ENCODE results near the gene LDAF1.

DNA sequence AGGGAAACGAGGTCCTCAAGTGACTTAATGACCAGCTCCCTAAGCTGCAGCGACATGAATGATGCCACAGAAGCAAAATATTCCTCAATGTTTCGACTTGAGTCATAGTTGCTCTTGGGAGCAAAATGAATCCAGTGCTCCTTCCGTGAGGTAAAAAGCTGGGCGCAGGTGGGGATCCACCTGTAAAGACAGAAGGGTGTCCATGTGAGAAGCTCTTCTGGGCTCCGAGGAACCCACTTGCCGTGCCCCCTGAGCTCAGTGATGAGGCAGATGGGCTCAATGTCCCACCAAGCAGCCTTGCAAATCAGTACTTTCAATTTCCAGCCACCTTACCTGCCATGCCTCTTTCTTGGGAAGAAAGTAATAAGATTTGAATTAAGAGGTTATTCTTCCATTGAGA lies 33.3 kb upstream of the LDAF1 start:
- TF ChIP-seq RNF2 (IDR thresholded peaks at IDR 0.05; ENCODE audit: borderline replicate concordance, low read depth, low read length, missing control alignments, poor library complexity, severe bottlenecking) (no peak), TAF7 (optimal IDR thresholded peaks at IDR 0.05; ENCODE audit: borderline replicate concordance, low read depth, low read length) (no peak), POLR2A (IDR thresholded peaks at IDR 0.05; ENCODE audit: control extremely low read depth in 1 of 2, low read depth in 2 of 2, low read length in 2 of 2) (no peak), RAD21 (IDR thresholded peaks at IDR 0.05 in 1 of 2, conservative IDR thresholded peaks at IDR 0.05 in 1 of 2; ENCODE audit: low read depth in 2 of 2, low read length in 2 of 2) (no peak), GABPA (IDR thresholded peaks at IDR 0.05; ENCODE audit: borderline replicate concordance, insufficient read depth, low read length) (no peak), CHD1 (IDR thresholded peaks at IDR 0.05; ENCODE audit: low read depth, low read length) (no peak), EZH2 (IDR thresholded peaks at IDR 0.05; ENCODE audit: low read depth, low read length, severe bottlenecking) (no peak), EP300 (IDR thresholded peaks at IDR 0.05; ENCODE audit: borderline replicate concordance in 1 of 2, low read depth in 2 of 2, low read length in 2 of 2) (no peak), CREB1 (IDR thresholded peaks at IDR 0.05) (no peak), HDAC6 (IDR thresholded peaks at IDR 0.05; ENCODE audit: low read depth, low read length) (no peak)
- TF ChIP-seq, protein P1, sequence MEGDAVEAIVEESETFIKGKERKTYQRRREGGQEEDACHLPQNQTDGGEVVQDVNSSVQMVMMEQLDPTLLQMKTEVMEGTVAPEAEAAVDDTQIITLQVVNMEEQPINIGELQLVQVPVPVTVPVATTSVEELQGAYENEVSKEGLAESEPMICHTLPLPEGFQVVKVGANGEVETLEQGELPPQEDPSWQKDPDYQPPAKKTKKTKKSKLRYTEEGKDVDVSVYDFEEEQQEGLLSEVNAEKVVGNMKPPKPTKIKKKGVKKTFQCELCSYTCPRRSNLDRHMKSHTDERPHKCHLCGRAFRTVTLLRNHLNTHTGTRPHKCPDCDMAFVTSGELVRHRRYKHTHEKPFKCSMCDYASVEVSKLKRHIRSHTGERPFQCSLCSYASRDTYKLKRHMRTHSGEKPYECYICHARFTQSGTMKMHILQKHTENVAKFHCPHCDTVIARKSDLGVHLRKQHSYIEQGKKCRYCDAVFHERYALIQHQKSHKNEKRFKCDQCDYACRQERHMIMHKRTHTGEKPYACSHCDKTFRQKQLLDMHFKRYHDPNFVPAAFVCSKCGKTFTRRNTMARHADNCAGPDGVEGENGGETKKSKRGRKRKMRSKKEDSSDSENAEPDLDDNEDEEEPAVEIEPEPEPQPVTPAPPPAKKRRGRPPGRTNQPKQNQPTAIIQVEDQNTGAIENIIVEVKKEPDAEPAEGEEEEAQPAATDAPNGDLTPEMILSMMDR (IDR thresholded peaks at IDR 0.05; ENCODE audit: control extremely low read depth in 1 of 3, insufficient read depth in 1 of 3, low read depth in 1 of 3, low read length in 3 of 3) = no peak
- TF ChIP-seq, protein P2, sequence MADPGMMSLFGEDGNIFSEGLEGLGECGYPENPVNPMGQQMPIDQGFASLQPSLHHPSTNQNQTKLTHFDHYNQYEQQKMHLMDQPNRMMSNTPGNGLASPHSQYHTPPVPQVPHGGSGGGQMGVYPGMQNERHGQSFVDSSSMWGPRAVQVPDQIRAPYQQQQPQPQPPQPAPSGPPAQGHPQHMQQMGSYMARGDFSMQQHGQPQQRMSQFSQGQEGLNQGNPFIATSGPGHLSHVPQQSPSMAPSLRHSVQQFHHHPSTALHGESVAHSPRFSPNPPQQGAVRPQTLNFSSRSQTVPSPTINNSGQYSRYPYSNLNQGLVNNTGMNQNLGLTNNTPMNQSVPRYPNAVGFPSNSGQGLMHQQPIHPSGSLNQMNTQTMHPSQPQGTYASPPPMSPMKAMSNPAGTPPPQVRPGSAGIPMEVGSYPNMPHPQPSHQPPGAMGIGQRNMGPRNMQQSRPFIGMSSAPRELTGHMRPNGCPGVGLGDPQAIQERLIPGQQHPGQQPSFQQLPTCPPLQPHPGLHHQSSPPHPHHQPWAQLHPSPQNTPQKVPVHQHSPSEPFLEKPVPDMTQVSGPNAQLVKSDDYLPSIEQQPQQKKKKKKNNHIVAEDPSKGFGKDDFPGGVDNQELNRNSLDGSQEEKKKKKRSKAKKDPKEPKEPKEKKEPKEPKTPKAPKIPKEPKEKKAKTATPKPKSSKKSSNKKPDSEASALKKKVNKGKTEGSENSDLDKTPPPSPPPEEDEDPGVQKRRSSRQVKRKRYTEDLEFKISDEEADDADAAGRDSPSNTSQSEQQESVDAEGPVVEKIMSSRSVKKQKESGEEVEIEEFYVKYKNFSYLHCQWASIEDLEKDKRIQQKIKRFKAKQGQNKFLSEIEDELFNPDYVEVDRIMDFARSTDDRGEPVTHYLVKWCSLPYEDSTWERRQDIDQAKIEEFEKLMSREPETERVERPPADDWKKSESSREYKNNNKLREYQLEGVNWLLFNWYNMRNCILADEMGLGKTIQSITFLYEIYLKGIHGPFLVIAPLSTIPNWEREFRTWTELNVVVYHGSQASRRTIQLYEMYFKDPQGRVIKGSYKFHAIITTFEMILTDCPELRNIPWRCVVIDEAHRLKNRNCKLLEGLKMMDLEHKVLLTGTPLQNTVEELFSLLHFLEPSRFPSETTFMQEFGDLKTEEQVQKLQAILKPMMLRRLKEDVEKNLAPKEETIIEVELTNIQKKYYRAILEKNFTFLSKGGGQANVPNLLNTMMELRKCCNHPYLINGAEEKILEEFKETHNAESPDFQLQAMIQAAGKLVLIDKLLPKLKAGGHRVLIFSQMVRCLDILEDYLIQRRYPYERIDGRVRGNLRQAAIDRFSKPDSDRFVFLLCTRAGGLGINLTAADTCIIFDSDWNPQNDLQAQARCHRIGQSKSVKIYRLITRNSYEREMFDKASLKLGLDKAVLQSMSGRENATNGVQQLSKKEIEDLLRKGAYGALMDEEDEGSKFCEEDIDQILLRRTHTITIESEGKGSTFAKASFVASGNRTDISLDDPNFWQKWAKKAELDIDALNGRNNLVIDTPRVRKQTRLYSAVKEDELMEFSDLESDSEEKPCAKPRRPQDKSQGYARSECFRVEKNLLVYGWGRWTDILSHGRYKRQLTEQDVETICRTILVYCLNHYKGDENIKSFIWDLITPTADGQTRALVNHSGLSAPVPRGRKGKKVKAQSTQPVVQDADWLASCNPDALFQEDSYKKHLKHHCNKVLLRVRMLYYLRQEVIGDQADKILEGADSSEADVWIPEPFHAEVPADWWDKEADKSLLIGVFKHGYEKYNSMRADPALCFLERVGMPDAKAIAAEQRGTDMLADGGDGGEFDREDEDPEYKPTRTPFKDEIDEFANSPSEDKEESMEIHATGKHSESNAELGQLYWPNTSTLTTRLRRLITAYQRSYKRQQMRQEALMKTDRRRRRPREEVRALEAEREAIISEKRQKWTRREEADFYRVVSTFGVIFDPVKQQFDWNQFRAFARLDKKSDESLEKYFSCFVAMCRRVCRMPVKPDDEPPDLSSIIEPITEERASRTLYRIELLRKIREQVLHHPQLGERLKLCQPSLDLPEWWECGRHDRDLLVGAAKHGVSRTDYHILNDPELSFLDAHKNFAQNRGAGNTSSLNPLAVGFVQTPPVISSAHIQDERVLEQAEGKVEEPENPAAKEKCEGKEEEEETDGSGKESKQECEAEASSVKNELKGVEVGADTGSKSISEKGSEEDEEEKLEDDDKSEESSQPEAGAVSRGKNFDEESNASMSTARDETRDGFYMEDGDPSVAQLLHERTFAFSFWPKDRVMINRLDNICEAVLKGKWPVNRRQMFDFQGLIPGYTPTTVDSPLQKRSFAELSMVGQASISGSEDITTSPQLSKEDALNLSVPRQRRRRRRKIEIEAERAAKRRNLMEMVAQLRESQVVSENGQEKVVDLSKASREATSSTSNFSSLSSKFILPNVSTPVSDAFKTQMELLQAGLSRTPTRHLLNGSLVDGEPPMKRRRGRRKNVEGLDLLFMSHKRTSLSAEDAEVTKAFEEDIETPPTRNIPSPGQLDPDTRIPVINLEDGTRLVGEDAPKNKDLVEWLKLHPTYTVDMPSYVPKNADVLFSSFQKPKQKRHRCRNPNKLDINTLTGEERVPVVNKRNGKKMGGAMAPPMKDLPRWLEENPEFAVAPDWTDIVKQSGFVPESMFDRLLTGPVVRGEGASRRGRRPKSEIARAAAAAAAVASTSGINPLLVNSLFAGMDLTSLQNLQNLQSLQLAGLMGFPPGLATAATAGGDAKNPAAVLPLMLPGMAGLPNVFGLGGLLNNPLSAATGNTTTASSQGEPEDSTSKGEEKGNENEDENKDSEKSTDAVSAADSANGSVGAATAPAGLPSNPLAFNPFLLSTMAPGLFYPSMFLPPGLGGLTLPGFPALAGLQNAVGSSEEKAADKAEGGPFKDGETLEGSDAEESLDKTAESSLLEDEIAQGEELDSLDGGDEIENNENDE (IDR thresholded peaks at IDR 0.05; ENCODE audit: insufficient replicate concordance, low read length) = no peak

All from H1 (cell line).